GM12872 (cell line): ENCODE measurements around the gene EYA4.

ENCODE experiments used
- TF ChIP-seq, protein P1 (sequence below): IDR thresholded peaks from 3 replicates; pipeline ENCODE4 v1.5.1; 2011; ENCODE audit warnings: low read depth, mild to moderate bottlenecking, low read length, moderate library complexity; ENCODE audit not compliant: insufficient read depth

EYA4 gene

DNA sequence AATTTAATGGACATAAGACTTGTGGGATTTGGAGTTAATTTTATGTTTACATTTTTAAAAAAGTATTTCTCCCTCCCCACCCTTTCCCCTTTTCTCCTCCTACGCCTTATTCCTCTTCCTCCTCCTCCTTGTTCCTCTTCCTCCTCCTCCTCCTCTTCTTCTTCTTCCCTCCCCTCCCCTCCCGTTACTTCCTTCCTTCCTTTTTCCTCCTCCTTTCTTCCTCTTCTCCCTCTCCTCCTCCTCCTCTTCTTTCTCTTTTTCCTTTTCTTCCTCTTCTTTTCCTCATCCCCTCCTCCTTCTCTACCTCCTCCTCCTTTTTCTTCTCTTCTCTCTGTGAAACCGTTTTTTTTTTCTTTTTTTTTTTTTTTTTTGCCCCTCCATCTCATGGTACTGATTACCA is 139.6 kb downstream of the EYA4 start:
- TF ChIP-seq, protein P1, sequence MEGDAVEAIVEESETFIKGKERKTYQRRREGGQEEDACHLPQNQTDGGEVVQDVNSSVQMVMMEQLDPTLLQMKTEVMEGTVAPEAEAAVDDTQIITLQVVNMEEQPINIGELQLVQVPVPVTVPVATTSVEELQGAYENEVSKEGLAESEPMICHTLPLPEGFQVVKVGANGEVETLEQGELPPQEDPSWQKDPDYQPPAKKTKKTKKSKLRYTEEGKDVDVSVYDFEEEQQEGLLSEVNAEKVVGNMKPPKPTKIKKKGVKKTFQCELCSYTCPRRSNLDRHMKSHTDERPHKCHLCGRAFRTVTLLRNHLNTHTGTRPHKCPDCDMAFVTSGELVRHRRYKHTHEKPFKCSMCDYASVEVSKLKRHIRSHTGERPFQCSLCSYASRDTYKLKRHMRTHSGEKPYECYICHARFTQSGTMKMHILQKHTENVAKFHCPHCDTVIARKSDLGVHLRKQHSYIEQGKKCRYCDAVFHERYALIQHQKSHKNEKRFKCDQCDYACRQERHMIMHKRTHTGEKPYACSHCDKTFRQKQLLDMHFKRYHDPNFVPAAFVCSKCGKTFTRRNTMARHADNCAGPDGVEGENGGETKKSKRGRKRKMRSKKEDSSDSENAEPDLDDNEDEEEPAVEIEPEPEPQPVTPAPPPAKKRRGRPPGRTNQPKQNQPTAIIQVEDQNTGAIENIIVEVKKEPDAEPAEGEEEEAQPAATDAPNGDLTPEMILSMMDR = no peak

- TF ChIP-seq, protein P1 = no peak
Measured at GRCh38 chr6:133388731-133389130, 147.6 kb downstream of the EYA4 start.

DNA sequence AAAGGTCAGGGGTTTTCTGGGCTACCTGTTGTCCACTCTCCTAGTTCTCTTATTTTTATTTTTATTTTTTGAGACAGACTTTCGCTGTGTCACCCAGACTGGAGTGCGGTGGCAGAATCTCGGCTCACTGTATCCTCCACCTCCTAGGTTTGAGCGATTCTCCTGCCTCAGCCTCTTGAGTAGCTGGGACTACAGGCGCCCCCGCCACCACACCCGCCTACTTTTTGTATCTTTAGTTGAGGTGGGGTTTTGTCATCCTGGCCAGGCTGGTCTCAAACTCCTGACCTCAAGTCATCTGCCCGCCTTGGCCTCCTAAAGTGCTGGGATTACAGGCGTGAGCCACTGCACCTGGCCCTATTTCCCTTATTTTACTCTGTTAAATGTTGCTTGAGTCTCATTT is 149.0 kb downstream of the EYA4 start:
- TF ChIP-seq, protein P1 = no peak

- TF ChIP-seq, protein P1 = no peak
Measured at GRCh38 chr6:133392015-133392414, 150.9 kb downstream of the EYA4 start.

- TF ChIP-seq, protein P1 = no peak
Measured at GRCh38 chr6:133392641-133393040, 151.5 kb downstream of the EYA4 start.

DNA sequence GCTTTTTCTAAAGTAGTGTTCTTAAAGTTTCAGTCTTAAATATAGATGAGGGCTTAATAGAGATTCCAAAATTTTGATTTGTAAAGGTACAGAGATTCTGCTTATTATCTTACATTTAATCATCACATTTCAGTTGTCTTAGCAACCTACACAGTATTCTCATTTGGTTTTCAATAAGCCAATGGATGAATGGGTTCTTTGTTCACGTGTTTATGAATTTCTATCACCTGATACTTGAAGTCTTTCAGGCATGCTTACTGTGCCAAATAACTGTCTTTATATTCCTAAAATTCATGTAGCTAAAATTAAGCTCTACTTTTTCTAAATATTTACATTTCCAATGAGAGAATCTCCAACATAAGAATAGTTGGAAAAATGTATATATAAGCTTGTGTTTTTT is 152.7 kb downstream of the EYA4 start:
- TF ChIP-seq, protein P1 = no peak

GRCh38 chr6:133394630-133395029 is 153.5 kb downstream of the EYA4 start:
- TF ChIP-seq, protein P1 = no peak

GRCh38 chr6:133396233-133396983 is 155.3 kb downstream of the EYA4 start:
- TF ChIP-seq, protein P1 = no peak
